NCI-H2081 treated with DMSO at 0.1 percent for 48 hours (cell line): ENCODE data around the gene MORC3.
"Not testable (repeated sequence)": the region's sequence is repeated elsewhere in the genome, so short reads cannot be mapped to it uniquely, and the experiment has no call there.

ENCODE experiments used
- DNase-seq: peaks from one replicate; lab custom pipeline; 2025; lab: John Stamatoyannopoulos, UW

Gene MORC3

GRCh38 chr21:36385233-36386030 lies 65.4 kb downstream of the MORC3 start, which contains the start of gene CHAF1B:
Gene CHAF1B (plus strand): TSS chr21:36385392. CDS start chr21:36386137, 745 bp downstream.
- no peak for DNase-seq

GRCh38 chr21:36386031-36386642 lies 66.1 kb downstream of the MORC3 start:
- DNase-seq = no peak

GRCh38 chr21:36388096-36388495 lies 68.1 kb downstream of the MORC3 start:
- DNase-seq = no peak

DNA sequence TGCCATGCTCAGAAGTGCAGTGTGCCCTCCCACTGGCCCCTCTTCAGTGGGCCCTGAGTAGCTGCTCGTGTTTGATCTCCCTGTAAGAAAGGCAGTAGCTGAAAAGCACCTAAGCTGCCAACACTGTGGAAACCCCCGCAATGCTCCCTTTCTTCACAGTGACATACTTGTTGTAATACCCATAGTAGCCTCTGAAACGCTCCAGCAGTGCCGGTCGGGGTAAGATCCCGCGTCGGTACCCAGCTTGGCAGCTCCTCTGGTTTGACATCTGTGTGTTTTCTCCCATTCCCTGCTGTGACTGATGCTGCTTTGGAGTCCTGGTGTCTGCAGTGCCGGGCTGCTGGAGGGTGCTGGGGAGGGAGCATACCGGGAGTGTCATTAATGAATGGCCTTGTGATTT lies 68.8 kb downstream of the MORC3 start:
- no peak for DNase-seq

- DNase-seq = not testable (repeated sequence)
Measured at GRCh38 chr21:36391649-36392048, 71.7 kb downstream of the MORC3 start.

GRCh38 chr21:36395353-36396111 lies 75.5 kb downstream of the MORC3 start:
- DNase-seq = no peak

- DNase-seq = no peak
Measured at GRCh38 chr21:36396325-36396724, 76.3 kb downstream of the MORC3 start.

GRCh38 chr21:36396971-36397370 lies 77.0 kb downstream of the MORC3 start:
- DNase-seq = no peak

GRCh38 chr21:36397606-36398005 lies 77.6 kb downstream of the MORC3 start:
- no peak for DNase-seq

- not testable (repeated sequence) for DNase-seq
Measured at GRCh38 chr21:36399736-36400135, 79.7 kb downstream of the MORC3 start.

DNA sequence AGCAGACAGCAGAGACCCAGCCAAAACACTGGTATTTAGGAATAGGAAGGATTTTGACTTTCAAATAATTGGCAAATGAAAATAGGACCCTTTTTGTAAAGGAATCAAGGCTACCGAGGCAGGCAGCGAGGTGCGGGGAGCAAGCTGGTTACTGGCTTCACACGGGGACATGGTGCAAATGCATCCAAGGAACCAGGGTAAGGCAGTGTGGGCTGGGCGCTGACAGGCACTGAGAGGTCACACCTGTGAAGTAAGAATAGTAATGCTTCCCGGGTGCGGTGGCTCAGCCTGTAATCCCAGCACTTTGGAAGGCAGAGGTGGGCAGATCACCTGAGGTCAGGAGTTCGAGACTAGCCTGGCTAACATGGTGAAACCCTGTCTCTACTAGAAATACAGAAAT lies 80.7 kb downstream of the MORC3 start:
- DNase-seq = no peak

- no peak for DNase-seq
Measured at GRCh38 chr21:36402339-36402738, 82.3 kb downstream of the MORC3 start.

- no peak for DNase-seq
Measured at GRCh38 chr21:36403713-36404112, 83.7 kb downstream of the MORC3 start.

DNA sequence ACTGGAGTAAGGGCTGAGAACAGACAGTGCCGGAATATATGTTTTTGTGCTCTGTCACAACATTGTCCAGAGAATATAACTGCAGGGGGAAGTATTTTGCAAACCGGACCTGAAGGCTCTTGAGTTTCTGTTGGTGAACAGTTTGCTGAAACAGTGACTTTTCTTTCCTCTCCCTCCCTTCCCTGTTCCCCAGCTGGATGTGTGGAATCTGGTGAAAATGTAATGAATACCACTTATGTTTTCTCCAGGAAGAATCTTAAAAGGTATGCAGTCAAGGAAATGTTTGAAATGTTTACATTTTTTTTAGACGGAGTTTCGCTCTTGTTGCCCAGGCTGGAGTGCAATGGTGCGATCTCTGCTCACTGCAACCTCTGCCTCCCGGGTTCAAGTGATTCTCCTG lies 88.6 kb downstream of the MORC3 start:
- no peak for DNase-seq

GRCh38 chr21:36411301-36411700 lies 91.3 kb downstream of the MORC3 start:
- no peak for DNase-seq

- no peak for DNase-seq
Measured at GRCh38 chr21:36412916-36413315, 92.9 kb downstream of the MORC3 start.

DNA sequence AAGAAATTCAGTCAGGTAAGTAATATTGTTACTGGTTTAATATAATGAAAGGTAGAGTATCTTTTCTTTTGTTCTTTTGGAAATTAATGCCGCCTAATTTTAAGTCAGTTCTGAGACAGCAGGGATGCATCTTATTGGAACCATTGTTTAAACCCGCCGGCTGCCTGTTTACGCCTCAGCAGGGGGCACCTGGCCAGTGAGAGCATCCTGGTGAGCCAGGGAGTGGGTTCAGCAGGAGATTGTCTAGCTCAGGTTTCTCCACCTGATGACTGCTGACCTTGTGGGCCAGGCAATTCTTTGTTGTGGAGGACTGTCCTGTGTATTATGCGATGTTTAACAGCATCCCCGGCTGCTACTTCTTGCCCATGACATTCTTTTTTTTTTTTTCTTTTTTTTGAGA lies 95.4 kb downstream of the MORC3 start:
- DNase-seq = no peak

GRCh38 chr21:36419241-36419640 lies 99.2 kb downstream of the MORC3 start:
- no peak for DNase-seq

DNA sequence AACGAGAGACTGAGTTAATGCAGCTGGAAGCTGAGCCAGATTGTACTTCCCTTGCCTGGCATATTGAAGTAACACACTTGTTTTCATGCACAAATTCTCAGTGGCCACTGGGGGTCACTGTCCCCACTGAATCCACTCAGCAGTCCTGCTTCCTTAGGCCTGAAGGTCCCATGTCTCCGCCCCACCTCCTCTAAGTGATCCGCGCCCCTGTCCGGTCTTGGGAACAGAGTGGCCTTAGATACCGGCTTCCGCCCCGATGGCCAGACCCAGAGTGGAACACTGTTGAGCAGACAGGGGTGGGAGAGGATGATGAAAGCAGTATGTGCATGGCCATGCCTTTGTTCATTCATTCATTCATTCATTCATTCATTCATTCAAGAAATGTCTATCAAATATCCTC lies 100.0 kb downstream of the MORC3 start:
- no peak for DNase-seq

- no peak for DNase-seq
Measured at GRCh38 chr21:36420571-36421339, 100.8 kb downstream of the MORC3 start.

GRCh38 chr21:36422279-36423098 lies 102.5 kb downstream of the MORC3 start:
- no peak for DNase-seq
